ENCODE measurements around the gene CCDC87. TPM values are rescaled to one million over a fixed set of nuclear protein-coding genes. Genes with fewer than 3 reads are reported as not detected.

CCDC87 gene
- total RNA-seq, 1 experiment from 2014 or later: 2.0 TPM

GRCh38 chr11:66638177-66639065, 45.6 kb upstream of the CCDC87 start, which contains the start of gene RBM4:
Gene RBM4, plus strand, starts transcription at chr11:66638703. Its CDS starts 1,009 bp downstream, at chr11:66639712.
- BruUV-seq (replicated peaks): no TSS peak
- POLR2A ChIA-PET: interaction anchor here (0.6 to 3.6 kb wide), 7 partner anchors 19 to 361 kb away, joined by 3 to 14 read pairs (median 7); partner anchors contain the start of gene RBM14

More at GRCh38 chr11:66638177-66639065, 45.6 kb upstream of the CCDC87 start, which contains the start of gene RBM4:
- no peaks in the 10 kb centered on the region for H3K9me3 ChIP-seq (ENCODE audit: control insufficient read depth, insufficient read depth, low read depth, low read length)
- H3K27ac ChIP-seq (ENCODE audit: low read length): peak within 1 kb of the TSS; percentile 97
- H3K4me1 ChIP-seq (ENCODE audit: control insufficient read depth, insufficient read depth, low read length): peaks cover 47% of the 10 kb centered on the region
- TF ChIP-seq POLR2AphosphoS5 (IDR thresholded peaks at IDR 0.05; ENCODE audit: low read depth, low read length): peak; percentile 99
- peak; percentile 74 for TF ChIP-seq TCF7L2 (IDR thresholded peaks at IDR 0.05; ENCODE audit: low read depth, low read length)
- no peak; a peak in 1 of 4 replicates for TF ChIP-seq REST (IDR thresholded peaks at IDR 0.05; ENCODE audit: insufficient read depth in 1 of 2, low read depth in 2 of 2, low read length in 1 of 2)
- peak; percentile 79 for TF ChIP-seq SIN3A (IDR thresholded peaks at IDR 0.05; ENCODE audit: borderline replicate concordance, insufficient read depth, low read depth, low read length)
- no peak for TF ChIP-seq CTCF (IDR thresholded peaks at IDR 0.05)
- DNase-seq (ENCODE audit: low read depth, low spot score) (peak; percentile 99), ATAC-seq (peak; percentile 96)
- intact Hi-C loops (cut with micrococcal nuclease; ENCODE audit: unreplicated experiment): no loop called here
- H3K27me3 ChIP-seq (ENCODE audit: control insufficient read depth, insufficient read depth, low read length): no peaks in the 10 kb centered on the region
- CTCF ChIA-PET: interaction anchor here (0.6 to 1.2 kb wide), 2 partner anchors 15 to 38 kb away, joined by 3 read pairs; no protein-coding TSS in a partner anchor
- H3K4me3 ChIP-seq (ENCODE audit: low read depth in 2 of 2, low read length in 2 of 2): peak within 1 kb of the TSS; percentile 91 to 93
- H3K36me3 ChIP-seq (ENCODE audit: control insufficient read depth, insufficient read depth, low read length): peaks cover 34% of the 10 kb centered on the region
- in situ Hi-C loops (cut with HindIII; ENCODE audit: low pct_unique_long_range_greater_than_20kb, low sequenced_read_pairs): no loop called here

Data from Panc1 (cell line).